Astrocyte of the cerebellum (primary cell): Measurements from ENCODE around the gene KRT12.

Source experiments
- DNase-seq: peaks from one replicate; pipeline ENCODE4 v3.0.0-alpha.2; 2011; ENCODE audit warnings: low read depth
- H3K4me3 ChIP-seq: 2 replicates; pipeline ENCODE4 v1.5.1; 2011; ENCODE audit warnings: mild to moderate bottlenecking, low read depth, low read length, moderate library complexity
- CTCF ChIP-seq: IDR thresholded peaks from 2 replicates; pipeline ENCODE4 v1.5.1; 2012; ENCODE audit warnings: low read length, low read depth, moderate library complexity, mild to moderate bottlenecking; ENCODE audit errors: missing control alignments
- in situ Hi-C: cut with HindIII; loops from 2 replicates; pipeline ENCODE4 v1.10.0; 2017; ENCODE audit warnings: low sequenced_read_pairs

KRT12 gene

GRCh38 chr17:40910441-40910841, 43.4 kb upstream of the KRT12 start:
- DNase-seq: no peak
- TF ChIP-seq CTCF: no peak
- H3K4me3 ChIP-seq: no peak overlapping the region
- in situ Hi-C loops: loop anchor here (25.0 kb wide), 1 partner anchor 752 kb away; no protein-coding TSS in a partner anchor

- in situ Hi-C loops: loop anchor here (25.0 kb wide), 1 partner anchor 753 kb away; no protein-coding TSS in a partner anchor
- no peak for TF ChIP-seq CTCF
- H3K4me3 ChIP-seq: no peak overlapping the region
- no peak for DNase-seq
These were observed 42.7 kb upstream of the KRT12 start for GRCh38 chr17:40909755-40910154.

GRCh38 chr17:40909351-40909750, 42.3 kb upstream of the KRT12 start:
- TF ChIP-seq CTCF: peak; percentile 70
- no peak overlapping the region for H3K4me3 ChIP-seq
- DNase-seq: peak; percentile 87
- in situ Hi-C loops: loop anchor here (25.0 kb wide), 1 partner anchor 753 kb away; no protein-coding TSS in a partner anchor

GRCh38 chr17:40906613-40907012, 39.6 kb upstream of the KRT12 start:
- no peak for TF ChIP-seq CTCF
- in situ Hi-C loops: loop anchor here (25.0 kb wide), 1 partner anchor 756 kb away; no protein-coding TSS in a partner anchor
- no peak overlapping the region for H3K4me3 ChIP-seq

GRCh38 chr17:40905370-40905769, 38.3 kb upstream of the KRT12 start:
- TF ChIP-seq CTCF: no peak
- in situ Hi-C loops: loop anchor here (25.0 kb wide), 1 partner anchor 757 kb away; no protein-coding TSS in a partner anchor
- no peak overlapping the region for H3K4me3 ChIP-seq
- DNase-seq: no peak

More at GRCh38 chr17:40906613-40907012, 39.6 kb upstream of the KRT12 start:
- no peak for DNase-seq

- in situ Hi-C loops: loop anchor here (25.0 kb wide), 1 partner anchor 759 kb away; no protein-coding TSS in a partner anchor
- DNase-seq: no peak
- no peak overlapping the region for H3K4me3 ChIP-seq
- TF ChIP-seq CTCF: no peak
These were observed 36.3 kb upstream of the KRT12 start for GRCh38 chr17:40903129-40903847.
